ENCODE results near the gene ANKHD1. TPM values are rescaled to one million over a fixed set of nuclear protein-coding genes. Genes with fewer than 3 reads are reported as not detected.

ANKHD1 gene
- total RNA-seq, 1 experiment from 2014 or later = 63.7 TPM

DNA sequence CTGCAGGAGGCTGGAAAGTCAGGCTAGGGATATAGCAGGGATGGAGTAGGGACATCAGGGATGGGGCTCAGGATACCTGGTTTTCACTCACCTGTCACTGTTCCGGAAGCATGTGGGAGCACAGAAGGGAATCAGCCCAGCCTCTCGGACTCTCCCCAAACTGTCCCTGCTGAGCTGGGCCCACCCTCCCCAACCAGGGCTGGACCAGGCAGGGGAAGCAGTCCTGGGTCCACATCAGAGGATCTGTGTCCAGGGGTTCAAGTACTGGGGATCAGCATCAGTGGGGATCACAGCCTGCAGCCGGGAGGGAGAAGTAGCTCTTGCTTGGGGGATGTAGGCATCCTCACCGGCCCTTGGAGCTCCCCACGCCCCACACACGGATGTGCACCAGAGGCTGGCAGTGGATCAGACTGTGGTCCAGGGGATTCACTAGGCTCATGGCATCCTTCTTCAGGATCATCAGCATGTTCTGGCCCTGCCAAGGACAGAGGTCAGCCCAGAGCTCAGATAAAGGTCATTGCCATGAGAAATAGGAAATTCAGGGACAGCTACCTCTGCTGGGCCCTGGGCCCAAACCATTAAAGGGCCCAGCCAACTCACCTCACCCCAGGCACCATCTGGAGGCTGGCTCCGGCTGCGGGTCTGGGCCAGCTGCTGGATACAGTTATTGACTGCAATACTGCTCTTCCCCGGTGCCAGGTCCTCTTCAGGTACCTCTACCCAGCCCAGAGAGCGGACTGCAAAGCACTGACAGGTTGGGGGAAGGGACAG is 160.3 kb downstream of the ANKHD1 start:
- Histone ChIP-seq H3K9me3 (replicated peaks) (no peaks in the 10 kb centered on the region), H3K36me3 (peaks cover 36% of the 10 kb centered on the region), H3K27me3 (replicated peaks) (no peaks in the 10 kb centered on the region), H3K27ac (no peak overlapping the region), H3K4me1 (replicated peaks) (peaks cover 30% of the 10 kb centered on the region), H3K4me3 (no peak overlapping the region)
- no peak for DNase-seq (ENCODE audit: low read depth in 1 of 2, low spot score in 2 of 2)

DNA sequence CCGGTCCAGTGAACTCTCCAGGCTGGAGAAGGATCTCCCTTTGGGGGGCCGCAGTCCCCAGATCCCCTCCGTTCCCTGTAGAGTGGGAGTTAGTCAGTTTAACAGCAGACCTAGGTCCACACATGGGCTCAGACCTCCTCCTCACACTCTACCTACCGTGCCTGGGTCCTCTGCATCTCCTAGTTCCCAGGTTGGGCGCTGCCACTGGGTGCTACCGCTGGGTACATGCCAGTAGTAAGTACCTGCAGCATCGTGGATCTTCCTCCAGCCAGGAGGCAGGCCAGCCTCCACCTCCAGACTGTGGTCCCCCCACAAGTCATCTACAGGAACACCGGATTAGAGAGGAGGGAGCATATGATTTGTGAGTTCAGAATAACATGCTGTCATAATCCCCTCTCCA is 162.0 kb downstream of the ANKHD1 start:
- Histone ChIP-seq H3K27me3 (replicated peaks) (no peaks in the 10 kb centered on the region), H3K9me3 (replicated peaks) (no peaks in the 10 kb centered on the region), H3K4me1 (replicated peaks) (peaks cover 22% of the 10 kb centered on the region), H3K4me3 (peak overlapping the region; percentile 58), H3K27ac (peak overlapping the region; percentile 81), H3K36me3 (peaks cover 39% of the 10 kb centered on the region)
- DNase-seq (ENCODE audit: low read depth in 1 of 2, low spot score in 2 of 2) = no peak

DNA sequence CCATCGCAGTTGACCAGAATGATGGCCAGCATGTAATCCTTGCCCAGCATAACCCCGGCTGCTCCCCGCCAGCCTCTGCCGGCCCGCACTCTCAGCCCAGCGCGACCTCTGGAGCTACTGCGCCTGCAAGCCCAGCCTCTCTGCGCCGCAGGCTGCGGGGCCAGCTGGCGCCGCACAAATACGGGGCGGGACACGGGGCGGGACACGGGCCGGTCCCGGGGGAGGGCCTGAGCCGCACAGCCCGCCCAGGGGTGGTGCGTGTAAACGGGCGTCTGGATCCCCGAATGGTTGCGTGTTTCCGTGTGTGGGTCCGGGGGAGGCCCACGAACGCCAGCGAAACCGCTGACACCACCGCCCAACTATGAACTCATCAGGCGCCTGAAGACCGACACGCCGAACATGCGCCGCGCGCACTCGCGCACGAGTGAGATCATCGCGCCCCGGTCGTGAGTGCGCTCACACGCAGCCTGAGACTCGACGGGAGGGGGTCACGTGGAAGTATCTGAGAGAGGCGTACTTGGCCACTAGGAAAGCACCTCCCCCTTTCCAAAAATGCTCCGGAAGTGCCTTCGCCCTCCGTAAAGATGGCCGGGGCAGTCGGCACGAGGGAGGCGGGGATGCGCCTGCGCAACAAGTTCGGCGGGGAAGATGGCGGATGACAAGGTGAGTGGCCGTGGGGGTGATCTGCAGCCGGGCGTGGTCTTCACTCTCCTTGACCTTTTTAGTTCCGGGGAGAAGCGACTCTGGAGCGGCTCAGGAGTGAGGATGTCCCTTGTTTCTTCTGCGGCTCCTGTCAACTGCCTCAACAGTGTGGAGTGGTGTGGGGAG is 162.8 kb downstream of the ANKHD1 start, which contains the start of the genes APBB3 and SLC35A4:
Gene APBB3 (minus strand): TSS at position 403 of the 828 bp plus-strand sequence. CDS start 353 bp downstream, at position 50.
Gene SLC35A4 (plus strand): TSS at position 633 of the 828 bp plus-strand sequence. CDS start 2,342 bp downstream, outside the sequence.
- Histone ChIP-seq H3K4me3 (peak within 1 kb of the TSS; percentile 58), H3K27ac (peak within 1 kb of the TSS; percentile 81), H3K27me3 (replicated peaks) (no peaks in the 10 kb centered on the region), H3K36me3 (peaks cover 45% of the 10 kb centered on the region), H3K4me1 (replicated peaks) (peaks cover 22% of the 10 kb centered on the region), H3K9me3 (replicated peaks) (no peaks in the 10 kb centered on the region)
- DNase-seq (ENCODE audit: low read depth in 1 of 2, low spot score in 2 of 2) = peak; percentile 100

DNA sequence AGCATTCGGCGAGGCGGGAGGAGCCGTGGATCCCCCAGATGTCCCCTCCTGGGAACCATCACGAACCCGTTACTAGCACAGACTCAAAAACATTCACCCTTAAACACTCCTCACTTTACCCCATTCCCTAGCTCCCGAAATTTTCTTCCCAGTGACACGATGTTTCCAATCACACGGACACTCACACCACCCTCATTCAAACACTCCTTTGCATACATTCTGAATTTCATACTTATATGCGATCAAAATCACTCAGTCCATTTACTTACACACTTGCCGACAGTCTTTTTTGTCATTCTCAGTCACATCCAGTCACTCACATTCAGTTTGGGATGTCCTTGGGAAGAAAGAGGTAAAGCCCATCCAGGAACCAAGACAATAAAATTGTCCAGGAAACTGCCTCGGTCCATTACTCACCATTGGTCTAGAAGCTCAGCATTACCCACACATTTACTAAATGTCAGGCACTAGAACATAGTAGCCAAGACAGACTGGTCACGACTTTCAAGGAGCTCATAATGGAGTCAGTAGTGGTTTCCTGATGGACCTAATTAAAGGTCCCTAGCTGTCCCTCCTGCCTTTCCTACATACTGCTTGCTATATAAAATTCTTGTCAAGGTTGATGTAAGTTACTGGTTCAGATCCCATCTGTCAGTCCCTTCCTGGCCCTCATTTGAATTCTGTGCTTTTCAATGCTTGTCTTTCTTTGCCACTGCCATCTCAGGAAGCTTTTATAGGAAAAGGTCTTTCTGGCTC is 163.6 kb downstream of the ANKHD1 start:
- peak overlapping the region; percentile 81 for H3K27ac ChIP-seq
- peak in 1 of 2 experiments; percentile 53 for DNase-seq (ENCODE audit: low read depth in 1 of 2, low spot score in 2 of 2)
- H3K4me1 ChIP-seq (replicated peaks) = peaks cover 22% of the 10 kb centered on the region
- H3K27me3 ChIP-seq (replicated peaks) = no peaks in the 10 kb centered on the region
- H3K9me3 ChIP-seq (replicated peaks) = no peaks in the 10 kb centered on the region
- peak overlapping the region; percentile 58 for H3K4me3 ChIP-seq
- peaks cover 52% of the 10 kb centered on the region for H3K36me3 ChIP-seq

DNA sequence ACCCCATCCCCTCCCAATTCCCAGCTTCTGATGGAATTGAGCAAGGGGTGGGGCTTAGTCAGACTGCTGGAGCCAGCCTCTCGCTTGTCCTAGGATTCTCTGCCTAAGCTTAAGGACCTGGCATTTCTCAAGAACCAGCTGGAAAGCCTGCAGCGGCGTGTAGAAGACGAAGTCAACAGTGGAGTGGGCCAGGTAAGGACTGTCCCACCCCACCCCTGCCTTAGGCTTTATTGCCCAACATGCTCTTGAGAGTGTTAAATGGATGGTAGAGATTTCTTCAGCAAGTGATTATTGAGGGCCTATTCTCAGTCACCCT is 164.1 kb downstream of the ANKHD1 start:
- peaks cover 22% of the 10 kb centered on the region for H3K4me1 ChIP-seq (replicated peaks)
- peak overlapping the region; percentile 58 for H3K4me3 ChIP-seq
- H3K27me3 ChIP-seq (replicated peaks) = no peaks in the 10 kb centered on the region
- H3K36me3 ChIP-seq = peaks cover 55% of the 10 kb centered on the region
- H3K27ac ChIP-seq = no peak overlapping the region
- H3K9me3 ChIP-seq (replicated peaks) = no peaks in the 10 kb centered on the region
- no peak for DNase-seq (ENCODE audit: low read depth in 1 of 2, low spot score in 2 of 2)

DNA sequence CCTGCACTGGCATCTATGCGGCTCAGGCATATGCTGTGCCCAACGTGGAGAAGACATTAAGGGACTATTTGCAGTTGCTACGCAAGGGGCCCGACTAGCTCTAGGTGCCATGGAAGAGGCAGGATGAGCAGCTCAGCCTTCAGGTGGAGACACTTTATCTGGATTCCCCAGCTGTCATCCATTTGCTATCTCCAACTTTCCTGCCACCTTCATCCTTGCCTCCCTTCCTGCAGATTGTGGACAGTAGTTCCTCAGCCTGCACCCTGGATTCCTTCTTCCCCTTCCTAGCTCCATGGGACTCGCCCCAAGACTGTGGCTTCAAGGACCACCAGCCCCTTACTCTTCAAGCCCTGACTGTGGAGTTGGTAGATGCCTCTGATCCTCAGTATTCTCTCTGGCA is 165.0 kb downstream of the ANKHD1 start:
- Histone ChIP-seq H3K9me3 (replicated peaks) (no peaks in the 10 kb centered on the region), H3K4me3 (no peak overlapping the region), H3K27me3 (replicated peaks) (no peaks in the 10 kb centered on the region), H3K36me3 (peaks cover 58% of the 10 kb centered on the region), H3K27ac (no peak overlapping the region), H3K4me1 (replicated peaks) (peaks cover 22% of the 10 kb centered on the region)
- no peak for DNase-seq (ENCODE audit: low read depth in 1 of 2, low spot score in 2 of 2)

DNA sequence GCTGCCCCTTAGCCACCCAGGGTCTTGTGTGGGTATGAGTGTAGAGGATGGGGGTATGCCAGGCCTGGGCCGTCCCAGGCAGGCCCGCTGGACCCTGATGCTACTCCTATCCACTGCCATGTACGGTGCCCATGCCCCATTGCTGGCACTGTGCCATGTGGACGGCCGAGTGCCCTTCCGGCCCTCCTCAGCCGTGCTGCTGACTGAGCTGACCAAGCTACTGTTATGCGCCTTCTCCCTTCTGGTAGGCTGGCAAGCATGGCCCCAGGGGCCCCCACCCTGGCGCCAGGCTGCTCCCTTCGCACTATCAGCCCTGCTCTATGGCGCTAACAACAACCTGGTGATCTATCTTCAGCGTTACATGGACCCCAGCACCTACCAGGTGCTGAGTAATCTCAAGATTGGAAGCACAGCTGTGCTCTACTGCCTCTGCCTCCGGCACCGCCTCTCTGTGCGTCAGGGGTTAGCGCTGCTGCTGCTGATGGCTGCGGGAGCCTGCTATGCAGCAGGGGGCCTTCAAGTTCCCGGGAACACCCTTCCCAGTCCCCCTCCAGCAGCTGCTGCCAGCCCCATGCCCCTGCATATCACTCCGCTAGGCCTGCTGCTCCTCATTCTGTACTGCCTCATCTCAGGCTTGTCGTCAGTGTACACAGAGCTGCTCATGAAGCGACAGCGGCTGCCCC is 165.6 kb downstream of the ANKHD1 start:
- Histone ChIP-seq H3K4me3 (no peak overlapping the region), H3K9me3 (replicated peaks) (no peaks in the 10 kb centered on the region), H3K27me3 (replicated peaks) (no peaks in the 10 kb centered on the region), H3K36me3 (peaks cover 58% of the 10 kb centered on the region), H3K4me1 (replicated peaks) (peaks cover 22% of the 10 kb centered on the region), H3K27ac (no peak overlapping the region)
- DNase-seq (ENCODE audit: low read depth in 1 of 2, low spot score in 2 of 2) = no peak

DNA sequence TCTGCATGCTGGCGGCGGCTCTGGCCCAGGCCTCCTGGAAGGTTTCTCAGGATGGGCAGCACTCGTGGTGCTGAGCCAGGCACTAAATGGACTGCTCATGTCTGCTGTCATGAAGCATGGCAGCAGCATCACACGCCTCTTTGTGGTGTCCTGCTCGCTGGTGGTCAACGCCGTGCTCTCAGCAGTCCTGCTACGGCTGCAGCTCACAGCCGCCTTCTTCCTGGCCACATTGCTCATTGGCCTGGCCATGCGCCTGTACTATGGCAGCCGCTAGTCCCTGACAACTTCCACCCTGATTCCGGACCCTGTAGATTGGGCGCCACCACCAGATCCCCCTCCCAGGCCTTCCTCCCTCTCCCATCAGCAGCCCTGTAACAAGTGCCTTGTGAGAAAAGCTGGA is 166.2 kb downstream of the ANKHD1 start:
- H3K4me1 ChIP-seq (replicated peaks) = peaks cover 22% of the 10 kb centered on the region
- no peaks in the 10 kb centered on the region for H3K9me3 ChIP-seq (replicated peaks)
- no peak overlapping the region for H3K4me3 ChIP-seq
- no peak overlapping the region for H3K27ac ChIP-seq
- DNase-seq (ENCODE audit: low read depth in 1 of 2, low spot score in 2 of 2) = no peak
- H3K27me3 ChIP-seq (replicated peaks) = no peaks in the 10 kb centered on the region
- peaks cover 58% of the 10 kb centered on the region for H3K36me3 ChIP-seq

DNA sequence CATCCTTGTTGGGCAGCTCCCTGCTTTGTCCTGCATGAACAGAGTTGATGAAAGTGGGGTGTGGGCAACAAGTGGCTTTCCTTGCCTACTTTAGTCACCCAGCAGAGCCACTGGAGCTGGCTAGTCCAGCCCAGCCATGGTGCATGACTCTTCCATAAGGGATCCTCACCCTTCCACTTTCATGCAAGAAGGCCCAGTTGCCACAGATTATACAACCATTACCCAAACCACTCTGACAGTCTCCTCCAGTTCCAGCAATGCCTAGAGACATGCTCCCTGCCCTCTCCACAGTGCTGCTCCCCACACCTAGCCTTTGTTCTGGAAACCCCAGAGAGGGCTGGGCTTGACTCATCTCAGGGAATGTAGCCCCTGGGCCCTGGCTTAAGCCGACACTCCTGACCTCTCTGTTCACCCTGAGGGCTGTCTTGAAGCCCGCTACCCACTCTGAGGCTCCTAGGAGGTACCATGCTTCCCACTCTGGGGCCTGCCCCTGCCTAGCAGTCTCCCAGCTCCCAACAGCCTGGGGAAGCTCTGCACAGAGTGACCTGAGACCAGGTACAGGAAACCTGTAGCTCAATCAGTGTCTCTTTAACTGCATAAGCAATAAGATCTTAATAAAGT is 166.9 kb downstream of the ANKHD1 start:
- no peaks in the 10 kb centered on the region for H3K9me3 ChIP-seq (replicated peaks)
- peaks cover 58% of the 10 kb centered on the region for H3K36me3 ChIP-seq
- no peak overlapping the region for H3K4me3 ChIP-seq
- H3K27ac ChIP-seq = no peak overlapping the region
- no peaks in the 10 kb centered on the region for H3K27me3 ChIP-seq (replicated peaks)
- no peak for DNase-seq (ENCODE audit: low read depth in 1 of 2, low spot score in 2 of 2)
- peaks cover 23% of the 10 kb centered on the region for H3K4me1 ChIP-seq (replicated peaks)

DNA sequence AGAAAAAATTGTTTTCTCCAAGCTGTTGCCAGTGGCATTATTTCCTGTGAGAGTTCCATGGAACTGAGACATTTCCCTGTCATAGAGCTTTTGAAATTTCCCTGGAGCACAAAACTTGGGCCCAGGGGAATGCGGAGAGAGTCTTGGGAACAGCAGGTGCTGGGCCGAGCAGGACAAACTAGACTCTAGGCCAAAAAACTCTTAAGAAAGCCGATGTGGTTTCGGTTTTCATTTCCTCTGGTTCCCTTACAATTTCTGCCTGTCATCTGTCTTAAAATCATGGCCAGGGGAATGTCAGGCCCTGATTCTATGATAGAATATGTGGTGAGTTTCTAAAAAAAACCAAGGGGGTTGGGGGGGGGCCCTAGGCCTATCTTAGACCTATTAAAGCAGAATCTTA is 167.6 kb downstream of the ANKHD1 start:
- Histone ChIP-seq H3K27me3 (replicated peaks) (no peaks in the 10 kb centered on the region), H3K4me1 (replicated peaks) (peaks cover 24% of the 10 kb centered on the region), H3K9me3 (replicated peaks) (no peaks in the 10 kb centered on the region), H3K4me3 (no peak overlapping the region), H3K36me3 (peaks cover 58% of the 10 kb centered on the region), H3K27ac (no peak overlapping the region)
- no peak for DNase-seq (ENCODE audit: low read depth in 1 of 2, low spot score in 2 of 2)

DNA sequence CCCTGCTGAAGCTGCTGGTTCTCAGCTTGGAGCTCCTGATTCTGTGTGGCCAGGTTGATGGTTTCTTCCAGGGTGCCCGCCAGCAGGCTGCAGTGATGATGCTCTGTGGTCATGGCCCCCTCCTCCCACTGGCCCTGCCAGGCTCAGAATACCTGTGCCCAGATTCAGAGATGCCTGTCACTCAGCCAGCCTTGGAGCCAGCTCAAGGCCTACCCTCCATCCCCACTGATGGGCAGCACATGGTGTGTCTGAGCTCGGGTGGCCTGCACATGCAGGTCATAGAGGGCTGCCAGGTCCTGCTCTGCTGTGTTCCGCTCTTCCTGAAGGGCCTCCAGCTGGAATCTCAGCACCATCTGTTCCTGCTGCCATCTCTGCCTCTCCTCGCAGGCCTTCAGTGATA is 168.4 kb downstream of the ANKHD1 start:
- Histone ChIP-seq H3K27me3 (replicated peaks) (no peaks in the 10 kb centered on the region), H3K9me3 (replicated peaks) (no peaks in the 10 kb centered on the region), H3K27ac (no peak overlapping the region), H3K4me1 (replicated peaks) (peaks cover 32% of the 10 kb centered on the region), H3K36me3 (peaks cover 54% of the 10 kb centered on the region), H3K4me3 (no peak overlapping the region)
- no peak for DNase-seq (ENCODE audit: low read depth in 1 of 2, low spot score in 2 of 2)

DNA sequence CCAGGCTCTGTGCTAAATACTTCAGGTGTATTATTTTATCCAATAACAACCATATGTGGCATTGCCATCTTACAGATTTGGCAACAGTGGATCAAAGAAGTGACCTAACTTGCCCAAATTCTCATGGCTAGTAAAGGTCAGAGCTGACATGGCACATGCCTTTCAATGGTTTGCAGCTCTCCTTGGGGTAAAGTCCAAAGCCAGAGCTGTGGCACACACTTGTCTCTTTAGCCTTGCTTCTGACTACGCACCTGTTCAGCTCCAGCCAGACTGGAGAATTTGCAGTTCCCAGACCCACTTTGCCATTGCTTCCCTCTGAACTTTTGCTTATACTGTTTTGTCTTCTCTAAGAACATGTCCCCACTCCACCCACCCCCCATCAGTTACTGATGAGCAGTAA is 168.9 kb downstream of the ANKHD1 start:
- Histone ChIP-seq H3K27me3 (replicated peaks) (no peaks in the 10 kb centered on the region), H3K9me3 (replicated peaks) (no peaks in the 10 kb centered on the region), H3K27ac (no peak overlapping the region), H3K4me3 (no peak overlapping the region), H3K4me1 (replicated peaks) (peaks cover 32% of the 10 kb centered on the region), H3K36me3 (peaks cover 50% of the 10 kb centered on the region)
- DNase-seq (ENCODE audit: low read depth in 1 of 2, low spot score in 2 of 2) = no peak

DNA sequence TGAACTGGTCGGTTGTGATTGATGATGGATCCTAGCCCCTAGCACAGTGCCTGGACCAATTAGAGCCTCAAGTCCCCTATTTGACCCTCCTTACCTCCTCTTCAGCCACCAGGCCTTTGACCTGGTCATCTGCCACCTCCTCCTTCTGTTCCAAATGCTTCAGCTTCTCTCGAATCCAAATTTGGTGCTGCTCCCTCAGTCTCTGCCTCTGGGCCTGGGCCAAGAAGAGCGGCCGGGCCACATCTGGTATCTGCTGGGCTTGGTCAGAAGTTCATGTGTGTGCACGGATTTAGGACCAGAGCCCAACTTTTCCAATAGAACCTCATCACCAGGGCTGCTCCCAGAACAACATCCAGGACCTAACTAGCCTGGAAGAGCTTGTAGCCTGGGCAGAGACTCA is 169.5 kb downstream of the ANKHD1 start:
- H3K4me1 ChIP-seq (replicated peaks) = peaks cover 32% of the 10 kb centered on the region
- H3K27ac ChIP-seq = no peak overlapping the region
- H3K36me3 ChIP-seq = peaks cover 44% of the 10 kb centered on the region
- no peak overlapping the region for H3K4me3 ChIP-seq
- no peaks in the 10 kb centered on the region for H3K9me3 ChIP-seq (replicated peaks)
- H3K27me3 ChIP-seq (replicated peaks) = no peaks in the 10 kb centered on the region
- no peak for DNase-seq (ENCODE audit: low read depth in 1 of 2, low spot score in 2 of 2)

Measured in SJSA1 (cell line).